OCI-LY3 (cell line): ENCODE results near the gene EIF2S2.

Experiments used
- EZH2phosphoT487 ChIP-seq: fragments of 200-600 bp; shearing (Covaris generic); IDR thresholded peaks from 2 replicates; pipeline ENCODE4 v1.6.1; 2018; ENCODE audit warnings: antibody characterized with exemption, mixed run types, low read depth
- TF ChIP-seq, protein P1 (sequence below): fragments of 200-600, 300-600 bp; sonication (generic); IDR thresholded peaks from 2 replicates; pipeline ENCODE4 v1.5.1; 2014; ENCODE audit warnings: antibody characterized with exemption, low read length, low read depth

DNA sequence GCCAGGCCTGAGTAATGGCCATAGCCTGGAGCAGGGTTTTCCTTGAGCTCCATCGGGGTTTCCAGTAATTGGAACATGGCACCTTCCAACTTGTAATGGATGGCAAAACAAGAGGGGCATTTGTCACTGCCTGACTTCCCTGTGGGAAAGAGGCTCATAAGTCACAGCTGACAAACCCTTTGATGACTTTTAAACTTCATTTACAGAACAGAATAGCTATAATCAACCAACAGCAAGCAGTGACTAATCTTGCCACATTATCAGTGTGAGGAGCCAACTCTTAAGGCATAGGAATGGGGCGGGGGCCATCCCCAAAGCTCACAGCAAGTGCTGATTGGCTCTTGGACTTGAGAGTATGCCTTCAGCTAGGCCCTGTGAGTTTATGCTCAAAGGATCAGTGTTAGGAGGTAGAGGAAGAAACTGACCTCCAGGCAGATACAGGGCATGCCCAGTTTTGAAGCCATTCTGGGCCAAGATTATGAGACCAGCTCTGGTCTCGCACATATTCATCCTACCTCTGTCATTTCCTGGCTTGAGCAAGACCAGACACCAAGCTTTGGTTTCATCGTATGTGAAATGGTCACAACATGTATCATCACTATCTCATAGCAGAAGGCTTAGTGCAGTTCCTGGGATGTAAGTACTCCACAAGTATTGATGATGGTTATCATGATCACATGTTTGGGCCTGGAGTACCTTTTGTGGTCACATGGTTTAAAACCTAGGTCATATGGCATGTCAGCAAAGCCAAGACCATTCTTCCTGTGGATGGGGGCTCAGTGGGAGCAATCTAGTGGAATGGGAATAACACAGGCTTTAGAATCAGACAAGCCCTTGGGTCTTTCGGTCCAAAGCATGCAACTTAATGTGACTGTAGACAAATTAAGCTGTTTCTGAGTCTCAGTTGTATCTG is 49.2 kb downstream of the EIF2S2 start:
- TF ChIP-seq, protein P1, sequence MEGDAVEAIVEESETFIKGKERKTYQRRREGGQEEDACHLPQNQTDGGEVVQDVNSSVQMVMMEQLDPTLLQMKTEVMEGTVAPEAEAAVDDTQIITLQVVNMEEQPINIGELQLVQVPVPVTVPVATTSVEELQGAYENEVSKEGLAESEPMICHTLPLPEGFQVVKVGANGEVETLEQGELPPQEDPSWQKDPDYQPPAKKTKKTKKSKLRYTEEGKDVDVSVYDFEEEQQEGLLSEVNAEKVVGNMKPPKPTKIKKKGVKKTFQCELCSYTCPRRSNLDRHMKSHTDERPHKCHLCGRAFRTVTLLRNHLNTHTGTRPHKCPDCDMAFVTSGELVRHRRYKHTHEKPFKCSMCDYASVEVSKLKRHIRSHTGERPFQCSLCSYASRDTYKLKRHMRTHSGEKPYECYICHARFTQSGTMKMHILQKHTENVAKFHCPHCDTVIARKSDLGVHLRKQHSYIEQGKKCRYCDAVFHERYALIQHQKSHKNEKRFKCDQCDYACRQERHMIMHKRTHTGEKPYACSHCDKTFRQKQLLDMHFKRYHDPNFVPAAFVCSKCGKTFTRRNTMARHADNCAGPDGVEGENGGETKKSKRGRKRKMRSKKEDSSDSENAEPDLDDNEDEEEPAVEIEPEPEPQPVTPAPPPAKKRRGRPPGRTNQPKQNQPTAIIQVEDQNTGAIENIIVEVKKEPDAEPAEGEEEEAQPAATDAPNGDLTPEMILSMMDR = no peak
- no peak for TF ChIP-seq EZH2phosphoT487
